ENCODE results near the gene LRMDA.

Gene LRMDA

DNA sequence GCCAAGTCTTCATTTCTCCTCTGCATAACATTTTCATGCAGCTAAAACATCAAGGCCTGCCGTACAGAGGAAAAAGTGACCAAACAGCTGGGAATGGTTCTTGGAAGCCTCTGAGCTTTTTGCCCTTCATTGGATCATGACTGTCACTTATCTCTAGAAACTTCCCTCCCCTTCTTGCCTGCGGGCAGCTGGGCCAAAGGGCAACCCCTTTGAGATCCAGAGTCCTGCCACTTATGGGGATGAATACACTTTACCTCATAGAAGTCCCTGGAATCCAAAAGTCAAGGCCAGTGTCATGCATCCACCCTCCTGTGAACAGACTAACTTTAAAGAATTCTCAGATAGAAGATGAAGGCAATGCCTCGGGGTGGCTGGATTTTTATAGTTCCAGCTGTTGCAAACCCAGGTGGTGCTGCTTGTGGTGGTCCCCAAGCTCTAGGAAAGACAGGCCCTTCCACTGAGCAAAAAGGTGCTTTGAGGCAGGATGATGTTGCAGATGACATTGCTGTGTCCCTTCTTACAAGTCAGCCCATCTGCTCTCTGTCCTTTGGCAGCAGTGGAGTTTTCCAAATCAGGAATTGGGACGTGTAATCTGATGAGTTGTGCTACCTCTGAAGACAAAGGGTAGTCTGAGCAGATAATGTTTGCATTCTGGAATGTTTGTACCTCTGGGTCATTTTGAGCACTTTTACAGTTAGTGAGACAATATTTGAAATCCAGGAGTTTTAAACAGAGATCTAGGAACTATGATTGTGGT, 64.2 kb downstream of the LRMDA start:
- TF ChIP-seq, protein P1, sequence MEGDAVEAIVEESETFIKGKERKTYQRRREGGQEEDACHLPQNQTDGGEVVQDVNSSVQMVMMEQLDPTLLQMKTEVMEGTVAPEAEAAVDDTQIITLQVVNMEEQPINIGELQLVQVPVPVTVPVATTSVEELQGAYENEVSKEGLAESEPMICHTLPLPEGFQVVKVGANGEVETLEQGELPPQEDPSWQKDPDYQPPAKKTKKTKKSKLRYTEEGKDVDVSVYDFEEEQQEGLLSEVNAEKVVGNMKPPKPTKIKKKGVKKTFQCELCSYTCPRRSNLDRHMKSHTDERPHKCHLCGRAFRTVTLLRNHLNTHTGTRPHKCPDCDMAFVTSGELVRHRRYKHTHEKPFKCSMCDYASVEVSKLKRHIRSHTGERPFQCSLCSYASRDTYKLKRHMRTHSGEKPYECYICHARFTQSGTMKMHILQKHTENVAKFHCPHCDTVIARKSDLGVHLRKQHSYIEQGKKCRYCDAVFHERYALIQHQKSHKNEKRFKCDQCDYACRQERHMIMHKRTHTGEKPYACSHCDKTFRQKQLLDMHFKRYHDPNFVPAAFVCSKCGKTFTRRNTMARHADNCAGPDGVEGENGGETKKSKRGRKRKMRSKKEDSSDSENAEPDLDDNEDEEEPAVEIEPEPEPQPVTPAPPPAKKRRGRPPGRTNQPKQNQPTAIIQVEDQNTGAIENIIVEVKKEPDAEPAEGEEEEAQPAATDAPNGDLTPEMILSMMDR (conservative IDR thresholded peaks at IDR 0.05; ENCODE audit: low read depth, low read length): no peak
- no peak overlapping the region for H3K4me3 ChIP-seq (ENCODE audit: low read depth, low read length)

DNA sequence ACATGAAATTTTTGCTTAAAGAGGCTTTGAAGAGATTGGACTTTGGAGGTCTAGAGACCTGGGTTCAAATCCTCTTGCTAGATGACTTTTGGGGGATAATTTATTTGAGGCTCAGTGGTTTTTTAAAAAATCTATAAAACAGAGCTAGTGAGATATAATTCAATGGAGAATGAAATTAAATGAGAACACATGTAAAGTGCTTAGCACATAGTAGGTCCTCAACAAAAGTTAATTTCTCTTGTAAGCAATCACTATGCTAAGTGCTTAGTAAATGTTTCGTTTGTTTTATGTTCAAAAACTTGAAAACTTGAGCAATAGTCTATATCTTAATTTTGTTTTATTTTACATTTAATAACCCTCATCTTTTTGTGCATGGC, 64.8 kb downstream of the LRMDA start:
- H3K4me3 ChIP-seq (ENCODE audit: low read depth, low read length): no peak overlapping the region
- DNase-seq (ENCODE audit: low read depth): no peak
- TF ChIP-seq, protein P1 (conservative IDR thresholded peaks at IDR 0.05; ENCODE audit: low read depth, low read length): no peak

More for the DNA sequence above, 64.2 kb downstream of the LRMDA start:
- DNase-seq (ENCODE audit: low read depth): no peak

DNA sequence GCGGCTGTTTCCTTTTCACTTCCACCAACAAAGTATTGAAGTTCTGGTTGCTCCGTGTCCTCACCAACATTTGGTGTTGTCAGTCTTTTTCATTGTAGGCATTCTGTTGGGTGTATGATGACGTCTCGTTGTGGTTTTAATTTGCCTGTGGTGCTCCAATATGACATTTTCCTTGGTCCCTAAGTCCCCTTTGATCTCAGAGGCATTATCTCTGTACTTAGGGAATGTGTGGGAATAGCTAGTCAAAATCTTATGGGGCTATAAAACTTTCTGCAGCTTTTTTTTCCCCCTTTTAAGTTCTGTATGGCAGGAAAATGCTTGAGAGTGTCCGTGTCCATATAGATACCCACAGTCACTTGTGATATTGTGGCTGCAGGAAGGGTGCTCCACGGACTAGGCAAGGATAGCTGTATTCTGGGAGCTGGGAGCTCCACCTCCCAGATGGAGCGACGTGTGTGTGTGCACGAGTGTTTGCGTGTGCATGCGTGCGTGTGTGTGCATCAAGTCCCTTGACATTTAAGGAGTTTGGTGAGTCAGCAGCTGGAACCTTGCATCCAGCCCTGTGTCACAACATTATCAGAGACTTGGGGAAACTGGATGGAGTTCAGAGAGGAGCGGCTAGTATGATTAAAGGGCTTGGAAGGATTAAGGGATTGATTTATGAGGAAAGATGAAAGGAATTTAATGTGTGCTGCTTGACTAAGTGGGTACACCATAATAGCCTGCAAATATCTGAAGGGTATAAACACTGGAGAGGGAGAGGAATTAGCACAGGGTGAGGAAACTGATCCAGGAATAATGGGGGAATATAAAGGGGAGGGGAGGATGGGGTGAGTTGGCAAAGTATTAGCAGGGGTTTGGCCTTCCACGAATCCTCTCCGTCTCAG, 66.8 kb downstream of the LRMDA start:
- no peak overlapping the region for H3K4me3 ChIP-seq (ENCODE audit: low read depth, low read length)
- DNase-seq (ENCODE audit: low read depth): no peak
- TF ChIP-seq, protein P1 (conservative IDR thresholded peaks at IDR 0.05; ENCODE audit: low read depth, low read length): no peak

DNA sequence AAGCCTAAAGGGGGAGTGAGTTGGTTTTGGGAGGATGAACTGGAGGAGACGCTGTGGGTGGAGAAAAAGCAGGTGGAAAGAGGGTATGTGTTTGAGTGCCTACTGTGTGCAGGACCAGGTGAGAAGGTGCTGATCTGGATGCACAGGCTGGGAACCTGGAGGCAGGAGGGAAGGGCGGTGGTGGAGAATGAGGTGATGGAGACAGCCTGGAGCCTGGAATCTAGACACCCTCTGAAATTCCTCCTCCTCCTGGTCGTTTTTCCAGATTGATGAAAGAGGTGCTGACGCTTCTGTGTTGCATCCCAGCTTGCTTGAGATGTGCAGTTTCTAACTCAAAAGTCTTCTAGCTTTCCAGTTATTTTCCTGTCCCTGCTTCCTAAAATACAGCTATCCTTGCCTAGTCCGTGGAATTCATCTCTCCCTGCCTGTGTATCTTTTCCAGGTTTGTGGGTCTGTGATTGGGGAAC, 67.5 kb downstream of the LRMDA start:
- TF ChIP-seq, protein P1 (conservative IDR thresholded peaks at IDR 0.05; ENCODE audit: low read depth, low read length): no peak
- no peak overlapping the region for H3K4me3 ChIP-seq (ENCODE audit: low read depth, low read length)
- no peak for DNase-seq (ENCODE audit: low read depth)

DNA sequence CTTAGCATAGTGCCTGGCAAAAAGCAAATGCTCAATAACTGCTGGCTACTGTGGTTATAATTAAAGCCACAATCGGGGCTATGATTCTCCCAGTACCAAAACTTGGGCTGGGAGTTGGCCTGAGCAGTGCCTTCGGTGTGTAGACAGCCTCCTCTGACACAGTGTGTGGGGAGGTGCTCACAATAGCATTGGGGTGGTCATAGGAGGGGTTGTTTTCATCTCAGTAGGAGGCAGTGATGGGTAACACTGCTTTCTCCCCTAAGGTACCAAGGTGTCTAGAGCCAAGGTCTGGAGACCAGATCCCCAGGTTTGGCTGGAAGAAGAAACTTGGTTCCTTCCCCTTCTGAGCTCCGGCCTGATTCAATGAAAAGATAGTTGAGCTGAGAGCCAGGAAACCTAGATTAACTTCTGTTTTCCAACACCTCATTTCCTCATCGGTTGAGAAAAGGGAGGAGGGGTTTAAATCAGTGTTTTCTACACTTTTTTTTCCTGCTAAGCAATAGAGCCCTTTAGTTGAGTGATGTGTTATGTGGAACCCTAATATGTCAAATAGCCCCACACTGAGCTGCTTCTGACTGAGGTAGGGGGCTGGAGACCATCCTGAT, 68.2 kb downstream of the LRMDA start:
- TF ChIP-seq, protein P1 (conservative IDR thresholded peaks at IDR 0.05; ENCODE audit: low read depth, low read length): no peak
- no peak overlapping the region for H3K4me3 ChIP-seq (ENCODE audit: low read depth, low read length)
- no peak for DNase-seq (ENCODE audit: low read depth)

DNA sequence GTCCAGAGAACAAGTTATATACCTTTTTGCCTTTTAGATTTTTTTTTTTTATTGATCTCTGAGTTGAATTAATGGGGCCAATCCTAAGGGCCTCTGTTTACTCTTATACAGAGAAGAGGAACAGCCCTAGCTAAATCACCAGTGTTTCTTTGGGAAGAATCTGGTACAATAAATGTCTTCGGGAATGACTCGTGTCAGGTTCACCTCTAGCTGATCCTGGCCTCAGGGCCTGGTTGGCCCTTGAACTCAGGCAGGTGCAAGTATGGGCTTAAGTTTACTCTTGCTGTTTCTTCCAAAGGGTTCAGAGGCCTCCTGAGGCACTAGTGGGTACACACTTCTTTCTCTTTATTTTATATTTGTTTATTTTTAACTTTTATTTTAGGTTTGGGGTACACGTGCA, 71.0 kb downstream of the LRMDA start:
- no peak for DNase-seq (ENCODE audit: low read depth)
- no peak overlapping the region for H3K4me3 ChIP-seq (ENCODE audit: low read depth, low read length)
- TF ChIP-seq, protein P1 (conservative IDR thresholded peaks at IDR 0.05; ENCODE audit: low read depth, low read length): no peak
